B cell (primary cell): ENCODE results near the gene MRTO4. TPM values are rescaled to one million over a fixed set of nuclear protein-coding genes. Genes with fewer than 3 reads are reported as not detected.

Experiments
- ATAC-seq: fragments of 200-7000 bp; cut with Tn5 transposase; one replicate; pipeline ENCODE4 v1.10.0; 2021; ENCODE audit warnings: low read depth, mild to moderate bottlenecking, moderate number of reproducible peaks, moderate library complexity
- CTCF ChIA-PET: fragments of 350-600 bp; sonication (Branson Sonifier 250); formaldehyde crosslinking; loops from one replicate; lab custom pipeline; 2021; ENCODE audit warnings: antibody characterized with exemption, inconsistent platforms; lab: Charles Lee
- POLR2A ChIA-PET: fragments of 350-600 bp; sonication (Branson Sonifier 250); formaldehyde crosslinking; loops from one replicate; lab custom pipeline; 2021; ENCODE audit warnings: antibody characterized with exemption; lab: Charles Lee
- DNase-seq: peaks from one replicate; pipeline ENCODE4 v3.0.0; 2013
- H2AFZ ChIP-seq: 2 replicates; pipeline ENCODE4 v1.6.1; 2012; ENCODE audit warnings: mild to moderate bottlenecking, low read depth, low read length; ENCODE audit not compliant: insufficient read depth, poor library complexity, severe bottlenecking
- H3K27ac ChIP-seq, 2 donors: 1 replicate in 1 of 2; 2 replicates in 1 of 2; pipeline ENCODE4 v1.5.1; 2012 to 2013; ENCODE audit warnings: low read length in 2 of 2, mild to moderate bottlenecking in 2 of 2, moderate library complexity in 1 of 2
- H3K27me3 ChIP-seq, 4 experiments: fragments of 200-600 bp in 1 of 4; sonication (generic) in 1 of 4; replicated peaks in 1 of 4; 1 replicate in 2 of 4; 2 replicates in 2 of 4; pipeline versions ENCODE4 v1.6.1 to v1.7.0; 2013 to 2016; ENCODE audit warnings: low read length in 3 of 4, mild to moderate bottlenecking in 2 of 4, mixed read lengths in 1 of 4, moderate library complexity in 1 of 4; ENCODE audit not compliant: insufficient read depth in 4 of 4, control insufficient read depth in 3 of 4; ENCODE audit errors: control extremely low read depth in 1 of 4
- H3K36me3 ChIP-seq, 2 experiments: replicated peaks in 1 of 2; 1 replicate in 1 of 2; 2 replicates in 1 of 2; pipeline versions ENCODE4 v1.6.1 to v1.7.1; 2013; ENCODE audit warnings: low read length in 1 of 2; ENCODE audit not compliant: insufficient read depth in 2 of 2, control insufficient read depth in 1 of 2; ENCODE audit errors: control extremely low read depth in 1 of 2, extremely low read depth in 1 of 2
- H3K4me1 ChIP-seq, 2 donors: fragments of 200-600 bp in 1 of 2; sonication (generic) in 1 of 2; 1 replicate in 1 of 2; 2 replicates in 1 of 2; pipeline versions ENCODE4 v1.5.1 to v1.6.1; 2013 to 2017; ENCODE audit warnings: low read length in 2 of 2; ENCODE audit not compliant: control insufficient read depth in 2 of 2, insufficient read depth in 2 of 2
- H3K4me2 ChIP-seq: replicated peaks from 2 replicates; pipeline ENCODE3; 2012; ENCODE audit warnings: mild to moderate bottlenecking, low read depth, low read length; ENCODE audit not compliant: poor library complexity, severe bottlenecking
- H3K4me3 ChIP-seq, 5 experiments: fragments of 200-600 bp in 1 of 5; sonication (generic) in 1 of 5; 1 replicate in 3 of 5; 2 replicates in 2 of 5; pipeline versions ENCODE4 v1.5.1 to v1.7.0; 2011 to 2016; ENCODE audit warnings: low read length in 4 of 5, mild to moderate bottlenecking in 4 of 5, low read depth in 2 of 5, control low read depth in 1 of 5, moderate library complexity in 1 of 5; ENCODE audit not compliant: insufficient read depth in 1 of 5; ENCODE audit errors: control extremely low read depth in 1 of 5, extremely low read depth in 1 of 5
- H3K79me2 ChIP-seq: fragments of 200-600 bp; sonication (generic); one replicate; pipeline ENCODE4 v1.6.0; 2016; ENCODE audit warnings: low read length; ENCODE audit not compliant: control insufficient read depth, insufficient read depth
- H3K9ac ChIP-seq: fragments of 200-600 bp; sonication (generic); 2 replicates; pipeline ENCODE4 v1.6.1; 2017; ENCODE audit warnings: mild to moderate bottlenecking, low read length, moderate library complexity
- H3K9me3 ChIP-seq, 3 donors: one replicate each; pipeline versions ENCODE4 v1.6.1 to v1.7.1; 2013; ENCODE audit warnings: low read length in 2 of 3; ENCODE audit not compliant: control insufficient read depth in 2 of 3, insufficient read depth in 1 of 3; ENCODE audit errors: control extremely low read depth in 1 of 3
- H4K20me1 ChIP-seq: 2 replicates; pipeline ENCODE4 v1.6.0; 2012; ENCODE audit warnings: mild to moderate bottlenecking, low read length; ENCODE audit not compliant: insufficient read depth, control insufficient read depth, poor library complexity, severe bottlenecking
- H3K27ac Mint-ChIP-seq: one replicate; pipeline ENCODE4 v1.8.0; 2021; ENCODE audit warnings: mixed read lengths
- H3K27me3 Mint-ChIP-seq: one replicate; pipeline ENCODE4 v1.8.0; 2021; ENCODE audit warnings: mixed read lengths
- H3K4me1 Mint-ChIP-seq: one replicate; pipeline ENCODE4 v1.8.0; 2021; ENCODE audit warnings: mixed read lengths
- H3K4me3 Mint-ChIP-seq: one replicate; pipeline ENCODE4 v1.8.0; 2021; ENCODE audit warnings: mixed read lengths
- H3K9me3 Mint-ChIP-seq: one replicate; pipeline ENCODE4 v1.8.0; 2022; ENCODE audit warnings: mixed read lengths; ENCODE audit not compliant: insufficient read depth
- EZH2 ChIP-seq: IDR thresholded peaks from 2 replicates; pipeline ENCODE4 v1.6.1; 2012; ENCODE audit warnings: borderline replicate concordance, low read depth, mild to moderate bottlenecking, moderate library complexity, low read length; ENCODE audit not compliant: insufficient read depth, poor library complexity, severe bottlenecking
- WGBS: methylation state at CpG from one replicate; pipeline ENCODE4 v1.1.5; 2013; ENCODE audit warnings: missing lambda C conversion rate; ENCODE audit not compliant: insufficient coverage; 5-methylcytosine and 5-hydroxymethylcytosine counted together
- intact Hi-C: fragments of 100-400 bp; cut with micrococcal nuclease; formaldehyde crosslinking; loops from one replicate; pipeline ENCODE4 v1.10.0; 2022
- polyA plus RNA-seq: library from polyadenylated mRNA; depleted of rRNA; stranded (reverse); fragments of >200 nt; gene quantifications from 2 replicates; pipeline ENCODE4 v1.2.3, GENCODE V29; 2012
- total RNA-seq, 2 donors: library from RNA; stranded (reverse); fragments of 120-200 nt in 1 of 2; gene quantifications; 1 replicate in 1 of 2; 2 replicates in 1 of 2; pipeline versions ENCODE4 v1.2.3 to v1.2.4, GENCODE V29; 2013 to 2022
- TF ChIP-seq, protein P1 (sequence below): fragments of 200-600 bp; IDR thresholded peaks from one replicate; pipeline ENCODE4 v1.8.0; 2022; ENCODE audit warnings: antibody characterized with exemption, mild to moderate bottlenecking

MRTO4 gene
- total and polyA plus RNA-seq, 2 donors (not counting 1 experiment from before 2014, with no cell fraction given): 10.6 to 28.1 TPM

DNA sequence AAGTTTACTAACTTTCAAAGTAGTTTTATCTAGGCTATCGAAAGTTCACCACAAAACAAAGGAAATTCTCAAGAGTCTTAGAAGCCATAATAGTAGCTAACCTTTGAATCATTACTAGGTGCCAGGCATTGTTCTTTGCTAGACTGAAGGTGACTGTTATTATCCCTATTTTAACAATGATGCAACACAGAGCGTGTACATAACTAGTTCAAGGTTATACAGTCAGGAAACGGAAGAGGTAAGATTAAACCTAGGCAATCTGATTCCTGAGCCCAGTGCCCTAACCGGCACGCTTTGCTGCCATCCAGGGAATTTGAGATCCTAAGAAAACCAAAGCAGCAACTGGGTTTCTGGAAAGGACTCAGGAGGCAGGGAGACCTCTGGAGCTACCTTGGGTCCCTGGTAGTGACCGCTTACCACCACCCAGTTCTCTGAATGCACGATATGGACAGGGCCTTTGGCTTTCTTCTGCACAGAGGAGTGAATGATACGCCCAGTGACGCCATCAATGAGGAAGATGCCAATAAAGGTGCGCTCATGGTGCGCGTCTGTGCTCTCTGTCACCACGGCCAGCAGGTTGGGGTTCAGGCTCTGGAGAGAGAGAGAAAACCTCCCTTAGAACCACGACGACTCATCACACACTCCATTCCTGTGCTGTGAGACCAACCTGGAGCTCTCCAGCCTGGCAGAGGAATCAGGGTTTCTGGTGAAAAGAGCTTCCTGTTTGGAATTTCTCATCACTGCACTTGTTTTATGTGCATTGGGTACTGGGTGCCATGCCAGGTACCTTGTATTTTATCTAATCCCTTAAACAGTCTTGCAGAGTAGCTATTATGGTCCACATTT, 28.4 kb upstream of the MRTO4 start:
- POLR2A ChIA-PET: no interaction called here
- H3K9me3 Mint-ChIP-seq: no peaks in the 10 kb centered on the region

DNA sequence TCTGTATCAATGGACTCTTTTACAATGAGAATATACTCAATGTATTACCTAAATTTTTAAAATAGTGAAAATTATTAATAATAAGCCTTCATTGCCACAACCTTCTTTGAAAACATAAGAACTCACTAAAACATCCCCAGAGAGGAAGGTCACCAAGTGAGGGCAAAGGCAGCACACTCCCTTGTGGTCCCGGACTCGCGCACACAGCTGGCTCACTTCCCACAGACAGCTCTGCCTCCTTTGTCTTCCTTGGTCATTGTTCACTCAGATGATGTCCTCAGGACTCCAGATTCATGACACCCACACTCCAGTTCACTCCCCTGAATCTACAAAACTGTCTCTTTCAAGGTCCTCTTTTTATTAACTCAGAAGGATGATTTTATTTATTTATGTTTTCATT, 22.4 kb upstream of the MRTO4 start:
- no peak for DNase-seq
- WGBS: 100% methylated on average over 3 of the region's 3 CpGs
- H3K36me3 ChIP-seq: peaks cover 5 to 83% of the 10 kb centered on the region in 2 experiments
- H4K20me1 ChIP-seq: no peaks in the 10 kb centered on the region
- intact Hi-C loops: no loop called here
- no peak overlapping the region for H3K4me3 ChIP-seq
- H3K27ac Mint-ChIP-seq: no peak overlapping the region
- ChIA-PET CTCF (no interaction called here), POLR2A (no interaction called here)
- H3K4me1 ChIP-seq: no peaks in the 10 kb centered on the region
- no peaks in the 10 kb centered on the region for H3K9me3 Mint-ChIP-seq
- no peak overlapping the region for H3K9ac ChIP-seq
- H2AFZ ChIP-seq: no peak overlapping the region
- no peak overlapping the region for H3K27ac ChIP-seq
- no peaks in the 10 kb centered on the region for H3K9me3 ChIP-seq
- H3K4me3 Mint-ChIP-seq: no peak overlapping the region
- H3K79me2 ChIP-seq: peaks cover 20% of the 10 kb centered on the region
- TF ChIP-seq, protein P1, sequence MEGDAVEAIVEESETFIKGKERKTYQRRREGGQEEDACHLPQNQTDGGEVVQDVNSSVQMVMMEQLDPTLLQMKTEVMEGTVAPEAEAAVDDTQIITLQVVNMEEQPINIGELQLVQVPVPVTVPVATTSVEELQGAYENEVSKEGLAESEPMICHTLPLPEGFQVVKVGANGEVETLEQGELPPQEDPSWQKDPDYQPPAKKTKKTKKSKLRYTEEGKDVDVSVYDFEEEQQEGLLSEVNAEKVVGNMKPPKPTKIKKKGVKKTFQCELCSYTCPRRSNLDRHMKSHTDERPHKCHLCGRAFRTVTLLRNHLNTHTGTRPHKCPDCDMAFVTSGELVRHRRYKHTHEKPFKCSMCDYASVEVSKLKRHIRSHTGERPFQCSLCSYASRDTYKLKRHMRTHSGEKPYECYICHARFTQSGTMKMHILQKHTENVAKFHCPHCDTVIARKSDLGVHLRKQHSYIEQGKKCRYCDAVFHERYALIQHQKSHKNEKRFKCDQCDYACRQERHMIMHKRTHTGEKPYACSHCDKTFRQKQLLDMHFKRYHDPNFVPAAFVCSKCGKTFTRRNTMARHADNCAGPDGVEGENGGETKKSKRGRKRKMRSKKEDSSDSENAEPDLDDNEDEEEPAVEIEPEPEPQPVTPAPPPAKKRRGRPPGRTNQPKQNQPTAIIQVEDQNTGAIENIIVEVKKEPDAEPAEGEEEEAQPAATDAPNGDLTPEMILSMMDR: no peak
- TF ChIP-seq EZH2: no peak
- H3K4me2 ChIP-seq: no peak overlapping the region
- no peaks in the 10 kb centered on the region for H3K27me3 Mint-ChIP-seq
- H3K27me3 ChIP-seq: no peaks in the 10 kb centered on the region
- no peak for ATAC-seq
- H3K4me1 Mint-ChIP-seq: no peaks in the 10 kb centered on the region

More for the DNA sequence above, 28.4 kb upstream of the MRTO4 start:
- Mint-ChIP-seq H3K27me3 (no peaks in the 10 kb centered on the region), H3K27ac (no peak overlapping the region), H3K4me1 (peaks cover 4% of the 10 kb centered on the region), H3K4me3 (no peak overlapping the region)
- Histone ChIP-seq H3K27ac (no peak overlapping the region), H3K36me3 (peaks cover 2 to 86% of the 10 kb centered on the region in 2 experiments), H3K79me2 (peaks cover 15% of the 10 kb centered on the region), H2AFZ (no peak overlapping the region), H4K20me1 (no peaks in the 10 kb centered on the region), H3K27me3 (no peaks in the 10 kb centered on the region), H3K4me1 (no peaks in the 10 kb centered on the region), H3K4me2 (no peak overlapping the region), H3K4me3 (no peak overlapping the region), H3K9ac (no peak overlapping the region), H3K9me3 (no peaks in the 10 kb centered on the region)
- no peak for ATAC-seq
- TF ChIP-seq, protein P1: no peak
- no peak for TF ChIP-seq EZH2
- intact Hi-C loops: no loop called here
- WGBS: 92% methylated on average over 9 of the region's 15 CpGs
- CTCF ChIA-PET: interaction anchor here (1.0 kb wide), 1 partner anchor 10 kb away, joined by 3 read pairs; no protein-coding TSS in a partner anchor
- no peak for DNase-seq
